UCSD-AML1 (cell line): ENCODE results near the gene HOGA1.

Experiments used
- DNase-seq: peaks from one replicate; lab custom pipeline; 2025; ENCODE audit not compliant: unreplicated experiment; lab: John Stamatoyannopoulos, UW

The HOGA1 gene

GRCh38 chr10:97578171-97578844 is 5.9 kb upstream of the HOGA1 start:
- no peak for DNase-seq

- no peak for DNase-seq
Measured at GRCh38 chr10:97580421-97581367, 3.5 kb upstream of the HOGA1 start.

- DNase-seq = no peak
Measured at GRCh38 chr10:97582169-97582568, 2.0 kb upstream of the HOGA1 start.

DNA sequence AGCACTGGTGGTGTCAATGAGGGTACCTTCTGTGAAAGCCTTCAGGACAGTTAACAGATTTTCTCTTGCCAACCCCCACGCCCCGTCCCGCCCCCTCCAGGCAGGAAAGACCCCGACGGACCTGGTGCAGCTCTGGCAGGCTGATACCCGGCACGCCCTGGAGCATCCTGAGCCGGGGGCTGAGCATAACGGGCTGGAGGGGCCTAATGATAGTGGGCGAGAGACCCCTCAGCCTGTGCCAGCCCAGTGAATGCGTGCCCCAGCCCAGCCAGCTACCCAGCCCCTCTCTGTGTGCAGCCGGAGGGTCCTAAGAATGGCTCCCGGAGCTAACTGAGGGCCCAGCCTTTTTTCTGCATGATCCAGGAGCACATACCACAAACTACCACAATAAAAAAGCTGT is 713 bp upstream of the HOGA1 start:
- no peak for DNase-seq

DNA sequence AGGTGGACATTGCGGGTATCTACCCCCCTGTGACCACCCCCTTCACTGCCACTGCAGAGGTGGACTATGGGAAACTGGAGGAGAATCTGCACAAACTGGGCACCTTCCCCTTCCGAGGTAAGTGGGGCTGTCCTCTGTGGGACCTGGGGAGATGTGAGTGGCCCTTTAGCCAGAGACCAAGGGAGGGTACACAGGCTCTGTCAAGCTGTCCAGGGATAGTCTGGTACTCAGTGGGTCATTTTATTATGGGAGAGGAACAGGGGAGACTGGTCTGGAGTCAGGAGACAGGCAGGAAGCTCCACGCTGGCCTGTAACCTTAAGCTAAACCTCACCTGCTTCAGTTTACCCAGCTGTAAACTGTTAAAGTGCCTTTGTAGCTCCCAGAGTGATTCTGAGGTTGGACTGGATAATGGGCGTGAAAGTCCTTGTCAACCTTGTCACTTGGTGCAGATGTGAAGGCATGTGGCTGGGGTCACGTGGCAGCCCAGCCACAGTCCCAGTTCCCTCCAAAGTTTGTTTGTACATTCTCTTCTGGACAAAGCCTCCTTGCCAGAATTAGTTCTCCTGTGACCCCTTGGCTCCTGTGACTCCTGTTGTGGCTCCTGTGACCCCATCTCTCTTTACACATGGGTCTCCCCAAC is 729 bp downstream of the HOGA1 start:
- no peak for DNase-seq

DNA sequence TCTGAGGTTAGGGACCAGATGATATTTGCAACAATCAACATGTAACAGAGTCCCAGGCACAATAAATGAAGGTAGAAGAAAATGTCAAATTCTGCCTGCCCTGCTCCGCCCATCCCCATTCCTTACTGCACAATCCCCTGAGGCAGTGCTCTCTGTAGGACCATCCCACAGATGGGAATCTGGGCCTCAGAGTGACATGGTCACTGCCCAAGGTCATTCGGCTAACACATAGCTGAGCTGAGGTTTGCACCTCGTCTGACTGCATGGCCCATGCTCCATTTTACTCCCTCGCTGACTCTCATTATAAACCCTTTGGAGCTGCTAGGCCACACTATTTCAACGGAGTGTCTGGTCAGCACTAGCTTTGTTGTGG is 1.2 kb downstream of the HOGA1 start:
- DNase-seq = no peak

GRCh38 chr10:97587183-97587582 is 3.0 kb downstream of the HOGA1 start:
- DNase-seq = no peak

DNA sequence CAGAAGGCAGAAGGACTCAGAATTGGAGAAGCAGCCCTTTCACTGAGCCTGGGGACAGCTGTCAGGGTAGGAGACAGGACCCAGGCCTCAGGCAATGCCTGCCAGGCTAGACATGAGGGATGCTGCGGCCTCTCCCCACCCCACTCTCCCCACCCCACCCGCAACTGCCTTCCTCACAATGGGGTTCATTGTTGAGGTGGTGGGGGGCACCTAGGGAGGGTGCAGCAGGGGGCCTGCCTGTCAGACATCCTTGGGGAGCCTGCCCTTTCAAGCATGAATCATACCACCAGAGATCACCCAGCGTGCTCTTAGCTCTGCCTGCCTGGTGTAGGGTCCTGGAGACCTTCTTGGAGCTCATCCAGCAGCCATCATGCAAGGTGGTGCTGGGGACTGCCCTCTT is 5.3 kb downstream of the HOGA1 start, which contains the start of gene C10orf62:
Gene C10orf62 (plus strand): TSS at position 243 of the 400 bp plus-strand sequence. CDS start 177 bp downstream, outside the sequence.
- DNase-seq = no peak

- DNase-seq = no peak
Measured at GRCh38 chr10:97590082-97590747, 6.0 kb downstream of the HOGA1 start.

- no peak for DNase-seq
Measured at GRCh38 chr10:97590748-97591495, 6.7 kb downstream of the HOGA1 start.

DNA sequence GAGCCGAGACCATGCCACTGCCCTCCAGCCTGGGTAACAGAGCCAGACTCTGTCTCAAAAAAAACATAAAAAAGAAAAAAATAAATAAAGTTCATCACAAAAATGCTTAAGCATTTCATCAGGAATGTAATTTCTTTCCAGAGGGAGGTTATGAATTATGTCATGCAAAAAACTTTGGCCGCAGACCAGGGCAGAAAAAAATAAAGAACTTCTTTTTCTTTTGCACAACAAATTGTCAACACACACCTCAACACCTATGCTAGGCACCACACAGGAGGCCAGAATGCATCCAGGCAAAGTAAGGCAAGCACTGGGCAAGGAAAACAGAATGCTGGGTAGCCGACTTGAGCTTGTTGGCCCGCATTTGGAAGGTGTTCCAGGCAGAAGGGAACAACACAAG is 9.2 kb downstream of the HOGA1 start:
- no peak for DNase-seq

DNA sequence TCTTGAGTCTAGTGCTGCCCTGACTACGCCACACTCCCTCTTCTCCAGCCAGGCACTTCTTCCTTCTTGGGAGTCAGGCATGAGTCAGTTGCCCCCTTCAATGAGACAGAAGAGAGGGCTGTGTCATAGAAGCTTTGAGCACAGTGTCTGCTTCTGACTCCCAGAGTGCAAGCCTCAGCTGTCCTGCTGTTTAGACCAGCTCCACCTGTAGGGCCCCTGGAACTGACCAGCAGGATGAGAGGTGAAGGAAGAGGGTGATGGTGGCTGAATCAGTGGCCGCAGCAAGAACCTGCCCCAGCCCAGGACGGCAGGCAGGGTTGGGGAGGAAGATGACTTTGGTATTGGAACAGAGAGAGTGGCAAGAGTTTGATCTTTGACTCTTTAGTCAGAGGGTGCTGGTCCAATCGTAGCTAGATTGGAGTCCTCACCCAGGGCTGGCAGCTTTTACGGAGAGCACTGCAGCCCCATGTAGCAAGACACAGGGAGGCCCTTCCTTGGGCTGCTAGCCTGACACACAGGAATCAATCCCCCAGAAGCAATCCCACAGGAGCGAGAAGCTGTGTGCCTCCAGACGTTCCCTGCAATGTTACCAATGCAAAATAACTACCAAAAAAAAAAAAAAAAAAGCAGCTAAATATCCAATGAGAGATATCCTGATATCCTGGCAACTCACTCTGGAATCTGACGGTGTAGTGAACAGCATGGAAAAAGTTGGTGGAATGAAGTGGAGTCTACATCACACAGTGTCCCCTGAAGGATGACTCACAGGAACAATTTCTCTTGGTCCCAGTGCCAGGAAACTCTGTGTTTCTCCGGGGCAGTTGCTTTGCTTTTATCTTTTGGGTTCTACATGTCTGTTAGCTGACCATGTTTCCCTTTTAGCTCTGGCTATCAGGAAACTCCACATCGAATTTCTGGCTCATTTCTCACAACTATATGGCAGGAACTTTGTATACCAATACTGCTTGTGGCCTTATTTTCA is 12.2 kb downstream of the HOGA1 start:
- DNase-seq = no peak

DNA sequence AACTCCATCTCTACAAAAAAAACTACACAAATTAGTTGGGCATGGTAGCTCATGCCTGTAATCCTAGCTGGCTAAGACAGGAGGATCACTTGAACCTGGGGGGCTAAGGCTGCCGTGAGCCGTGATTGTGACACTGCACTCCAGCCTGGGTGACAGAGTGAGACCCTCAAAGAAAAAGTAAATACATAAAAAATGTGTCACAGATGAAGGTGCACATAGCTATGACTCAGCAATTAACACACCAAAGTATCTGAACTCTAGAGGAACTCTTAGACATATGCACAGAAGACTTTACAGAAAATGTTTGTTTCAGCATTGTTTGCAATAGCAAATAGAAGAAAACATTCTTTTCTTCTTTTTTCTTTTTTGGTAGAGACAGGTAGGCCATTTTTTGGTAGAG is 13.6 kb downstream of the HOGA1 start:
- no peak for DNase-seq

GRCh38 chr10:97598407-97599271 is 14.4 kb downstream of the HOGA1 start:
- DNase-seq = no peak

- no peak for DNase-seq
Measured at GRCh38 chr10:97599272-97599619, 15.1 kb downstream of the HOGA1 start.

DNA sequence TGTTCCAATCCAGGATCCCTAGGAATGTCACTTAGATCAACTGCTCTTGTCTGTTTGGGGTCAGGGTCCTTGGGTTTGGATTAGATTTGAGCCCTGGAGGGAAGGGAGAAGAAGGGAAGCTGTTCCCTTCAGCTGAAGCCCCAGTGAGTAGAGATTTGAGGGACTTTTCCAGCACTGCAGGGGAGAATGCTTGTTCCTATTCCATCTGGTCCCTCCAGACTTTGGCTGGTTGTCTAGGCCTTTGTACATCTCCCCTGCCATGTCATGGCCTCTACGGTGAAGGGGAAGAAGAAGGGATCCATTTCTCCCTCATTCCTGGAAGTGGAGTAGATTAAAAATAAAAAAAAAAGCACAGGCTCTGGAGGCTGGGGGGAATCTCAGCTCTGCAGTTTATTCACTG is 16.4 kb downstream of the HOGA1 start:
- no peak for DNase-seq

DNA sequence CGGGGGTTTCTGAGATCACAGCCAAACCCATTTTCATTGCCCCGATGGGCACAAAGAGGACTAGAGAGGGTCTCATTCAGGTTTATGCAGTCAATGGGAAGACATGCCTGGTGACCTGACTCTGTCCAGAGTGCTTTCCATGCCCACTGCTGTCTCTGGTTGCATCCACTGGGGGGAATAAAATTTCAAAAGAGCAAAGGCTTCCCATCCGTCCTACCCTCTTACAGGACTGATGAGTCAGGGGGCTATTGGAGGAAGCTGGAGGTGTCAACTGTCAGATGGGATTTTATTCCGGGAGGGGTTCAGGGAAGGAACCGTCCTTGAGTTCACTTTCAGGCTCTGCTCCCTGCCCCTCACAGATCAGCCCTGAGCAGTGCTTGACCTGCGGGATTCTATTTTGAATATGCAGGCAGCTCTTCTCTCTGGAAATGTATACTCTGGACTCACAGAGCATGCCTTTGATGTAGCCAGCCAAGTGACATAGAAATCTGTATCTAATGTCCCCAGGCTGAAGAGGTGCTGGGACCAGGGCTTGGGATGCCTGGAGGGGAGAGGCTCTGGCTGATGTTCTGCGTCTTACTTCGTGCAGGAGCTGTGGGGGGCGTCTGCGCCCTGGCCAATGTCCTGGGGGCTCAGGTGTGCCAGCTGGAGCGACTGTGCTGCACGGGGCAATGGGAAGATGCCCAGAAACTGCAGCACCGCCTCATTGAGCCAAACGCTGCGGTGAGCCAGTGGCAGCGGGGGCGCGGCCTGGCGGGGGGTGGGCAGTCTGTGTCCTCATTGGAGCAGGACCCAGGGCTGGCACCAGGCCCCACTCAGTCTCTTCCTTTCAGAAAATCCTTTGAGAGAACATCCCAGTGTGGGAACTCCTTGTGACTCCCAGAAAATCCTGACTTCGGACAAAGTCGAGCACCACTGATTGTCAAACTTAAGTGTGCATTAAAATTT is 17.4 kb downstream of the HOGA1 start:
- DNase-seq = no peak
